VCaP (cell line): Measurements from ENCODE around the gene TMEM63B.
"Not testable (repeated sequence)": the region's sequence is repeated elsewhere in the genome, so short reads cannot be mapped to it uniquely, and the experiment has no call there.

Experiments
- H3K27ac ChIP-seq: fragments of 450-650 bp; 2 replicates; pipeline ENCODE4 v1.5.1; 2017
- CTCF ChIP-seq: fragments of 450-650 bp; conservative IDR thresholded peaks from 2 replicates; pipeline ENCODE4 v1.5.1; 2017; ENCODE audit warnings: mild to moderate bottlenecking, moderate library complexity

The TMEM63B gene

GRCh38 chr6:44082872-44083321 lies 44.5 kb upstream of the TMEM63B start:
- no peak for TF ChIP-seq CTCF
- no peak overlapping the region for H3K27ac ChIP-seq

GRCh38 chr6:44084231-44085014 lies 42.9 kb upstream of the TMEM63B start:
- no peak overlapping the region for H3K27ac ChIP-seq
- no peak for TF ChIP-seq CTCF

GRCh38 chr6:44085219-44085618 lies 42.1 kb upstream of the TMEM63B start:
- H3K27ac ChIP-seq: no peak overlapping the region
- TF ChIP-seq CTCF: no peak

- peak overlapping the region; percentile 62 for H3K27ac ChIP-seq
- TF ChIP-seq CTCF: peak; percentile 37
Measured at GRCh38 chr6:44086931-44087574, 40.3 kb upstream of the TMEM63B start.

GRCh38 chr6:44087623-44088022 lies 39.7 kb upstream of the TMEM63B start:
- no peak for TF ChIP-seq CTCF
- H3K27ac ChIP-seq: peak overlapping the region; percentile 62

- no peak overlapping the region for H3K27ac ChIP-seq
- TF ChIP-seq CTCF: no peak
Measured at GRCh38 chr6:44088827-44089590, 38.3 kb upstream of the TMEM63B start.

GRCh38 chr6:44090465-44090864 lies 36.9 kb upstream of the TMEM63B start:
- no peak overlapping the region for H3K27ac ChIP-seq
- no peak for TF ChIP-seq CTCF

GRCh38 chr6:44091356-44091755 lies 36.0 kb upstream of the TMEM63B start:
- not testable (repeated sequence) for H3K27ac ChIP-seq
